GM21423 (cell line): Measurements from ENCODE around the gene KLHL29.
"Not testable (repeated sequence)": the region's sequence is repeated elsewhere in the genome, so short reads cannot be mapped to it uniquely, and the experiment has no call there.

Source experiments
- ATAC-seq: cut with Tn5 transposase; IDR thresholded peaks from one replicate; pipeline ENCODE4 v1.9.1; 2021; ENCODE audit warnings: mild to moderate bottlenecking, moderate library complexity; ENCODE audit not compliant: unreplicated experiment

Gene KLHL29

DNA sequence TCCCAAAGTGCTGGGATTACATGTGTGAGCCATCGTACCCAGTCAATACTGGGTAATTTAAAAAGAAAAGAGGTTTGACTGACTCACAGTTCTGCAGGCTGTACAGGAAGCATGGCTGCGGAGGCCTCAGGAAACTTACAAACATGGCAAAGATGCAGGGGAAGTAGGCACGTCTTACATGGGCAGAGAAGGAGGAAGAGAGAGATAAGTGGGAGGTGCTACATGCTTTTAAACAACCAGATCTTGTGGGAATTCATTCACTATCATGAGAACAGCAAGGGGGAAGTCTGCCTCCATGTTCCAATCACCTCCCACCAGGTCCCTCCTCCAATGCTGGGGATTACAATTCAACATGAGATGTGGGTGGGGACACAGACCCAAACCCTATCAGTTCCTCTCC is 349.4 kb downstream of the KLHL29 start:
- no peak for ATAC-seq

DNA sequence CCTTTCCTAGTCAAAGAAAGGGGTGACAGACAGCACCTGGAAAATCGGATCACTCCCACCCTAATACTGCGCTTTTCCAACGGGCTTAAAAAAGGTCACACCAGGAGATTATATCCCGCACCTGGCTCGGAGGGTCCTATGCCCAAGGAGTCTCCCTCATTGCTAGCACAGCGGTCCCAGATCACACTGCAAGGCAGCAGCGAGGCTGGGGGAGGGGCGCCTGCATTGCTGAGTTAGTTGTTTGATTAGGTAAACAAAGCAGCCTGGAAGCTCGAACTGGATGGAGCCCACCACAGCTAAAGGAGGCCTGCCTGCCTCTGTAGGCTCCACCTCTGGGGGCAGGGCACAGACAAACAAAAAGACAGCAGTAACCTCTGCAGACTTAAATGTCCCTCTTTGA is 351.8 kb downstream of the KLHL29 start:
- ATAC-seq: not testable (repeated sequence)

GRCh38 chr2:23745068-23745725 is 360.2 kb downstream of the KLHL29 start:
- no peak for ATAC-seq

GRCh38 chr2:23745726-23746105 is 360.7 kb downstream of the KLHL29 start:
- peak; percentile 68 for ATAC-seq

DNA sequence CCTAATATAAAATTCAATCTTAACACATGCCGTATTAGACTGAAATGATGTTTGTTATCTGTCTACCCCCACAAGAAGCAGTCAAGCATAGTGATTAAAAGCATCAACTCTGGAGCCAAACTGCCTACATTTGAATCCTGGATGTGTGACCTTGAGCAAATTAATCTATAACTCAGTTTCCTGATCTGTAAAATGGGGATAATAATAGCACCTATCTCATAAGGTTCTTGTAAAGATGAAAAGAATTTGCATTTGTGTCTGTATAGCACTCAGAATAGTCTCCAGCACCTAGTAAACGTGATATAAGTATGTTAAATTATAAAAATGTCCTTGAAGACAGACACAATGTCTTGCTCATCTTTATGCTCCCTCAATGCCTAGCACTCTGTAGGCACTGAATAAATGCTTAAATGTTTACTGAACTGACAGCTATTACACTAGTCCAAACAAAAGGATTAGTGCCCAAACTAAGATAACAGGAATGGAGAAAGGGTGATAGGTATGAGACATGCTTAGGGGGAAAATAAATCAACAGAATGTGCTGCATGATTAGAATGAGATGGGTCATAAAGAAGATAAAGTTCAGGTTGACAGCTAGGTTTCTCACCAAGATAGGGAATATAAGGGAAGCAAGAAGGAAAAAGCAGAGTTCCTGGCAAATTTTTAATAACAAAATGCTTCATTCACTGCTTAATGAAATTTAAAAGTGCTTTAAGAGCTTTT is 361.3 kb downstream of the KLHL29 start:
- peak; percentile 16 for ATAC-seq

DNA sequence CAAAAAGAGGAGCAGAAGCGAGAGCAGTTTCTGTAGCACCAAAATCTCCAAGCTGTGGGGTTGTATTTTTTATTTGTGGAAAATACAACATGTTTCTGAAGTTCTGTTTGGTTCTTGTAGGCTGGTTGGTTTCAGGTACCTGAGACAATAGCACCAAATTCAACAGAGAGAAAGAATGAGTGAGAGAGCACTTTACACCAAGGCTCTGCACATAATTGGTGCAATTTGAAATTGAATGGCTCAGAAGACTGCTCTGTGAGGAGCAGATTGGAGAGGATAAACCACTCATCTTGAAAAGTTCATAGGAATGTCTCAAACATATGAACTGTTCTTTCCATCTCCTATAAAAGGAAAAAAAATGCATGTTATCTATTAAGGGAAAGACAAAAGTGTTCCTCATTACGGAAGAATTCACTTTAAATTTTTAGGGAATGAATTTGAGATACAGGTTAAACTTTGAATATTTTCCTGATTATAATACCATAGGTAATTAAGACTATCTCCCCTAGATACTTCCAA is 366.8 kb downstream of the KLHL29 start:
- ATAC-seq: no peak

DNA sequence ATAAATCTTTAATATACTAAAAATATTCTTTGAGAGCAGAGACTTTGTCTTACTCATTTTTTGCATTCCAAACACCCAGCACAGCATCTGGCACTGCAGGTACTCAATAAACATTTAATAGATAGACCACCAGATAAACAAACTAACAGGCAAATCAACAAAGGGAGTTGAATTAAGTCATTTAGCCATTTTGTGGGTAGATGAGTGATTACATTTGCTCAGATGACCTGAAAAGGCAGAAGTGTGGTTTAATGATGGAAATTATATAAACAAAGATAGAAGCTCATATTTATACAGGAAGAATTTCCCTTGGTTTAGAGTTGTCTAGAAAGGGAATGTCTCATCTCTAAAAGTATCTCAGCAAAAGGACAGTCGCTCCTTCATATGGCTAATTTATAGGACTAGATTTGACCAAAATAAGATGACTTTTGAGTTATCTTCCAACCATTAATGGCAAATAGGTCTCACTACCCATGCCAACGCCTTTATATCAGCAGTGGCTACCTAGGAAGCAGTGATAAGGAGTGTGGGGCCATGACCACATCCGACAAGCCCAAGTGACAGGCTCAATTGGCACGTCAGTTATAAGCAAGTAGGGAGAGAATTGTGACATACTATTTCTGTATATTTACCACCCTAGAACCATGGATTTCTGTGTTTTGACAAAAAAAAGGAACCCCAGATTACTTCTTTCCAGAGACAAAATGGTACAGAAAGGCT is 368.5 kb downstream of the KLHL29 start:
- ATAC-seq: no peak

DNA sequence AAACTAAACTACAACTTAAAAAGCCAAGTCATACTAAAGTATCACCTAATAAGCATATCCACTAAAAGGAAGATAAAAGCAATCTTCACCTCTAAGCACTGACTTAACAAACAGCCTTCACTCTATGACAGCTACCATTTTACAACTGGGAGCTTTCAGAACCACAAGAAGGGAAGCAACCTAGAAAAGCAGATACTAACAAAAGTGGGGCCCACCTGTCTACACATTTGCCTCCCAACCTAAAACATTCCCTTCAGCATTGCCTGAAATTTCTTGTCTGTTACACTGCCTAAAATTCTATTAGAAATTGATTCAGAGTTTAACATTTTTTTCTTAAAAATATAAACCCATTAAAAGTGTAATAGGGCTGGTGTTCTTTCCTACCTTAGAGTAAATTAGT is 370.0 kb downstream of the KLHL29 start:
- ATAC-seq: no peak

- no peak for ATAC-seq
Measured at GRCh38 chr2:23756593-23757292, 371.8 kb downstream of the KLHL29 start.

DNA sequence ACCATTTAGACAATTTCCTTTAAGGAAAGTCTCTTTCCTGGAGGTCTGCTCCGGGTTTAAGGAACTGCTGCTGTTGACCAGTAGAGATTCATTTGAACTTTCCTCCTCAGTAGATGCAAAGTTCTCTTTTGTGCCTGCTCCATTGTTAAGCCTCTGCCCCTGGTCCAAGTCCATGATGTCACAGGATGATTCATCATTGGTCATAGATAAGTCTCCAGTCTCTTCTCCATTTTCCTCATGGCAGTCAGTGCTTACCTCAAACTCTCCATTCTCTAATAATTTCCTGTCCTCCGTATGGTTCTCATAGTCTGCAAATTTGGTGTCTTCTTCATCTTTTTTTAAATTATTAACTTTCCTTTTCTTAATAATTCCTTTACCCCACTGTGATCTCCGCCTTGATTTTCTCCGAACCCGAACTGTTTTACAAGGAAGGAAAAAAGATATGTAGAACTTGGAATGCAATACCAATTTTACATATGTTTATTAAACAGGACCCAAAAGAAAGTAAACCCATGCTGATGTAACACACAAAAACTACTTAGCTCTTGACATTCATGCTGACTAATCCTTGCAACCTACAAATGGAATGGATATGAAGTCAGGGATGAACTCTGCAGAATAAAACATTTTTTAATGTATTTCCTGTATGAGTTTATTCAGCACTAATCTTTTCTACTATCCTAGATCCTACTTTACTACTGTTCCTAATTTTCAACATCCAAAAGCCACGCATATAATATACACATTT is 372.9 kb downstream of the KLHL29 start:
- no peak for ATAC-seq
